Omental fat pad (tissue), 4 donors: Measurements from ENCODE around the gene ARFIP1. TPM values are rescaled to one million over a fixed set of nuclear protein-coding genes. Genes with fewer than 3 reads are reported as not detected.
"Not testable (repeated sequence)": the region's sequence is repeated elsewhere in the genome, so short reads cannot be mapped to it uniquely, and the experiment has no call there.

ENCODE experiments used
- ATAC-seq: fragments of 150-250 bp; one replicate; pipeline ENCODE4 v1.9.1; 2016; ENCODE audit warnings: mild to moderate bottlenecking, moderate library complexity; ENCODE audit not compliant: low FRiP score
- DNase-seq: peaks from one replicate; pipeline ENCODE4 v3.0.0-alpha.2; 2019; ENCODE audit warnings: low spot score
- CTCF ChIP-seq, 3 donors: fragments of 450-650 bp; IDR thresholded peaks; one replicate each; pipeline ENCODE4 v1.5.1; 2016 to 2017; ENCODE audit warnings: antibody characterized with exemption in 3 of 3, mild to moderate bottlenecking in 3 of 3, moderate library complexity in 2 of 3
- total RNA-seq, 4 donors: library from RNA; depleted of rRNA; stranded (reverse); fragments of >200 nt; gene quantifications; one replicate each; pipeline ENCODE4 v1.1.0, GENCODE V29; 2016

ARFIP1 gene
- total RNA-seq, 4 donors from 2014 or later = 18.3 to 32.6 (median 25.6) TPM

DNA sequence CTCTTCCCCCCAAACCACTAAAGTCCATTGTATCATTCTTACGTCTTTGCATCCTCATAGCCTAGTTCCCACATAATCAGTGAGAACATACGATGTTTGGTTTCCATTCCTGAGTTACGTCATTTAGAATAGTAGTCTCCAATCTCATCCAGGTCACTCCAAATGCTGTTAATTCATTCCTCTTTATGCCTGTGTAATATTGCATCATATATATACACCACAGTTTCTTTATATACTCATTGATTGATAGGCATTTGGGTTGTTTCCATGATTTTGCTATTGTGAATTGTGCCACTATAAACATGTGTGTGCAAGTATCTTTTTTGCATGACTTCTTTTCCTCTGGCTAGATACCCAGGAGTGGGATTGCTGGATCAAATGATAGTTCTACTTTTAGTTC, 57.2 kb downstream of the ARFIP1 start:
- ATAC-seq = no peak
- no peak for TF ChIP-seq CTCF (IDR thresholded peaks at IDR 0.05)
- DNase-seq = no peak

- ATAC-seq, DNase-seq: not testable (repeated sequence)
These were observed 60.0 kb downstream of the ARFIP1 start for GRCh38 chr4:152839729-152840128.

DNA sequence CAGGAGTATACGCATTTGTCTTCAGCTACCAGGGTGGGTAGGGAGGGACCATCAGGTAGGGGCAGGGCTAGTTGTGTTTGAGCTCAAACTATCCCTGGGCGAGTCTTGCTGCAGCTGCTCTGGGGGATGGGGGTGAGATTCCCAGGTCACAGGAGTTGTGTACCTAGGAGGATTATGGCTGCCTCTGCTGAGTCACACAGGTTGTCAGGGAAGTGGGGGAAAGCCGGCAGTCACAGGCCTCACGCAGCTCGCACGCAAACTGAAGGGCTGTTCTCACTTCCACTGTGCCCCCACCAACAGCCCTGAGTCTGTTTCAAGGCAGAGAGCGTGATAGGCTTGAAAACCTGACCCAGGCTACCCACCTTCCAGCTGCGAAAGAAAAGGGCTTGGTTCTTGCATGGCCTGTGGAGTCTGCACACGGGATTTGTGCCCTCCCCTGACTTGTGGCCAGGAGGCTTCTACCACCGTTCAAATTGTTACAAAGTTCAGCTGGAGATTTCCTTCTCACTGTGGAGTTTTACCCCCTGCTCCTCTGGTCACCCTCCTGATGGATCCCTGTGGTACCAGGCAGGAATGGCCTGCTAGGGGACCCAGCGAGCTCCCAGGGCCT, 63.8 kb downstream of the ARFIP1 start:
- TF ChIP-seq CTCF (IDR thresholded peaks at IDR 0.05) = no peak
- ATAC-seq = no peak
- no peak for DNase-seq

DNA sequence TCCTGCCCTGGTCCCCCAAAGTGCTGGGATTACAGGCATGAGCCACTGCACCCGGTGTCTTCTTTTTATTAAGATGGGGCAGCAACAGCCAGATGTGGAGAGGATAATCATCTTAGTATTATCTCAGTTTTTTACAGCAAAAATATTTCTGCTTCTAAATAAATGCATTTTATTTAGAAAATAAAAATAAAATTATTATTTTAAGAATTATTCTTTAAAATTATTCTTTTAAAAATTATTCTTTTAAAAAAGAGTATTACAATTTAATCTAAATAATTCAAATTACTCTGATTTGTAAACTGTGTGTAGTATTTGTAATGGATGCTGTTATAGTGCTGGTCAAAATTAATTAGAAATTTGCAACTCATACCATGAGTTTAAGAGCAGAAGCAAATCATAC, 67.6 kb downstream of the ARFIP1 start:
- no peak for TF ChIP-seq CTCF (IDR thresholded peaks at IDR 0.05)
- ATAC-seq = no peak
- no peak for DNase-seq

- ATAC-seq = no peak
- no peak for DNase-seq
- no peak for TF ChIP-seq CTCF (IDR thresholded peaks at IDR 0.05)
These were observed 68.8 kb downstream of the ARFIP1 start for GRCh38 chr4:152848508-152848907.

GRCh38 chr4:152849350-152849749, 69.6 kb downstream of the ARFIP1 start:
- no peak for DNase-seq
- no peak for ATAC-seq
- TF ChIP-seq CTCF (IDR thresholded peaks at IDR 0.05) = no peak

DNA sequence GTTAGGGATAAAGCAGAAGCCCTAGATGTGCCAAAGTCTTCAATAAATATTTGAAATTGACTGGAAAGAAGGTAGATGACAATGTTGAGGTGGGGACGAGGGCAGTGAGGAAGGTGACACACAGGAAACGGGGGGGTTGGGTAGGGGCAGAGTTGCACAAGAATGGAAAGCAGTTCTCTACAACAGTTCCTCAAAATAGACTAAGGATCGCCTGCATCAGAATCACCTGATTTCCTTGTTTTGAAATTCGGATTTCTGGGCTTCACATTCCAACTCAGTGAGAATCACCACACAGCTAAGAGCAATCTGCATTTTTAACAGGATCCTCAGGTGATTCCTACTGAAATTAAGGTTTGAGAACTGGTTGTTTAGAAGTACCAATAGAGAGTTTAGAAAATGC, 70.6 kb downstream of the ARFIP1 start:
- TF ChIP-seq CTCF (IDR thresholded peaks at IDR 0.05) = no peak
- peak; percentile 44 for ATAC-seq
- DNase-seq = no peak
